CD4-positive, alpha-beta T cell (primary cell): ENCODE measurements around the gene ERN2. TPM values are rescaled to one million over a fixed set of nuclear protein-coding genes. Genes with fewer than 3 reads are reported as not detected.

ENCODE experiments used
- ATAC-seq: fragments of 200-7000 bp; cut with Tn5 transposase; one replicate; pipeline ENCODE4 v1.10.0; 2022; ENCODE audit warnings: mild to moderate bottlenecking; ENCODE audit not compliant: poor library complexity
- CTCF ChIA-PET: fragments of 350-600 bp; sonication (Branson Sonifier 250); formaldehyde crosslinking; loops from one replicate; lab custom pipeline; 2021; ENCODE audit warnings: antibody characterized with exemption, inconsistent platforms; lab: Charles Lee
- POLR2A ChIA-PET: fragments of 350-600 bp; sonication (Branson Sonifier 250); formaldehyde crosslinking; loops from one replicate; lab custom pipeline; 2021; ENCODE audit warnings: antibody characterized with exemption, inconsistent platforms; lab: Charles Lee
- DNase-seq, 14 experiments: peaks; one replicate each; pipeline ENCODE4 v3.0.0-alpha.2; 2013 to 2020; ENCODE audit warnings: mixed read lengths in 2 of 14
- H3K27ac ChIP-seq, 2 donors: one replicate each; pipeline versions ENCODE4 v1.5.1 to v1.7.0; 2013; ENCODE audit warnings: low read length in 2 of 2, low read depth in 1 of 2, mild to moderate bottlenecking in 1 of 2
- H3K27me3 ChIP-seq, 2 experiments: 1 replicate in 1 of 2; 2 replicates in 1 of 2; pipeline versions ENCODE4 v1.6.1 to v1.7.0; 2013; ENCODE audit warnings: low read length in 2 of 2, control low read depth in 1 of 2, mild to moderate bottlenecking in 1 of 2, moderate library complexity in 1 of 2; ENCODE audit not compliant: insufficient read depth in 2 of 2, control insufficient read depth in 1 of 2
- H3K36me3 ChIP-seq: one replicate; pipeline ENCODE4 v1.6.1; 2013; ENCODE audit warnings: low read length, control low read depth; ENCODE audit not compliant: insufficient read depth
- H3K4me1 ChIP-seq: one replicate; pipeline ENCODE4 v1.6.1; 2013; ENCODE audit warnings: low read length, control low read depth; ENCODE audit not compliant: insufficient read depth
- H3K4me3 ChIP-seq: one replicate; pipeline ENCODE4 v1.5.1; 2013; ENCODE audit warnings: mild to moderate bottlenecking, low read length, moderate library complexity
- H3K9me3 ChIP-seq, 2 experiments: 1 replicate in 1 of 2; 2 replicates in 1 of 2; pipeline versions ENCODE4 v1.6.1 to v1.7.0; 2013; ENCODE audit warnings: low read length in 2 of 2, mild to moderate bottlenecking in 2 of 2, control low read depth in 1 of 2, moderate library complexity in 1 of 2; ENCODE audit not compliant: control insufficient read depth in 1 of 2, insufficient read depth in 1 of 2
- H3K27ac Mint-ChIP-seq: one replicate; pipeline ENCODE4 v1.8.0; 2020; ENCODE audit warnings: mixed read lengths
- H3K27me3 Mint-ChIP-seq: one replicate; pipeline ENCODE4 v1.8.0; 2021; ENCODE audit warnings: mixed read lengths
- H3K36me3 Mint-ChIP-seq: one replicate; pipeline ENCODE4 v1.8.0; 2021; ENCODE audit warnings: low read depth, mixed read lengths
- H3K4me1 Mint-ChIP-seq: one replicate; pipeline ENCODE4 v1.8.0; 2021; ENCODE audit warnings: low read depth, mixed read lengths
- H3K4me3 Mint-ChIP-seq: one replicate; pipeline ENCODE4 v1.8.0; 2020; ENCODE audit warnings: mild to moderate bottlenecking, mixed read lengths
- H3K9me3 Mint-ChIP-seq: one replicate; pipeline ENCODE4 v1.8.0; 2020; ENCODE audit warnings: mixed read lengths
- intact Hi-C, 2 experiments: fragments of 100-400 bp; cut with DNase I in 1 of 2; cut with micrococcal nuclease in 1 of 2; formaldehyde crosslinking; loops; one replicate each; pipeline versions ENCODE4 v1.15.1 to v1.9.0; 2023 to 2025; cut with DNase I, micrococcal nuclease
- polyA plus RNA-seq, 2 donors: library from polyadenylated mRNA; unstranded; fragments of 120-200 nt; gene quantifications; one replicate each; pipeline ENCODE4 v1.2.1, GENCODE V29; 2013
- total RNA-seq, 174 experiments: library from RNA in 2 of 174; stranded (reverse) in 2 of 174; gene quantifications; one replicate each; pipeline ENCODE4 v1.2.3 and lab custom pipeline; 2021 to 2026
- TF ChIP-seq, protein P1 (sequence below): fragments of 200-600 bp; IDR thresholded peaks from one replicate; pipeline ENCODE4 v1.8.0; 2022; ENCODE audit warnings: antibody characterized with exemption, mild to moderate bottlenecking

ERN2 gene
- total RNA-seq (not detected), total RNA-seq (lab: John Stamatoyannopoulos, UW) (0 to 0.16 (median 0) reads per million in 172 experiments)
- not detected for polyA plus RNA-seq (2013, experiment 1 of 2)
- polyA plus RNA-seq (2013, experiment 2 of 2), result not detected

GRCh38 chr16:23712976-23713375 lies at the start of gene ERN2:
TSS of gene ERN2 (minus strand) at chr16:23713222. CDS start at chr16:23713187, 35 bp downstream.
- H3K4me3 Mint-ChIP-seq, result no peak within 1 kb of the TSS
- Histone ChIP-seq H3K4me1 (no peaks in the 10 kb centered on the region), H3K27ac (no peak within 1 kb of the TSS), H3K9me3 (peaks cover 5 to 7% of the 10 kb centered on the region in 2 experiments), H3K36me3 (no peaks in the 10 kb centered on the region), H3K27me3 (peaks cover 32 to 36% of the 10 kb centered on the region in 2 experiments), H3K4me3 (no peak within 1 kb of the TSS)
- POLR2A ChIA-PET, result no interaction called here
- H3K36me3 Mint-ChIP-seq, result no peaks in the 10 kb centered on the region
- H3K4me1 Mint-ChIP-seq, result no peaks in the 10 kb centered on the region
- DNase-seq, result no peak
- H3K9me3 Mint-ChIP-seq, result no peaks in the 10 kb centered on the region
- no peak for ATAC-seq
- CTCF ChIA-PET, result no interaction called here
- no peak within 1 kb of the TSS for H3K27ac Mint-ChIP-seq
- intact Hi-C loops, result no loop called here
- H3K27me3 Mint-ChIP-seq, result peaks cover 63% of the 10 kb centered on the region
- TF ChIP-seq, protein P1, sequence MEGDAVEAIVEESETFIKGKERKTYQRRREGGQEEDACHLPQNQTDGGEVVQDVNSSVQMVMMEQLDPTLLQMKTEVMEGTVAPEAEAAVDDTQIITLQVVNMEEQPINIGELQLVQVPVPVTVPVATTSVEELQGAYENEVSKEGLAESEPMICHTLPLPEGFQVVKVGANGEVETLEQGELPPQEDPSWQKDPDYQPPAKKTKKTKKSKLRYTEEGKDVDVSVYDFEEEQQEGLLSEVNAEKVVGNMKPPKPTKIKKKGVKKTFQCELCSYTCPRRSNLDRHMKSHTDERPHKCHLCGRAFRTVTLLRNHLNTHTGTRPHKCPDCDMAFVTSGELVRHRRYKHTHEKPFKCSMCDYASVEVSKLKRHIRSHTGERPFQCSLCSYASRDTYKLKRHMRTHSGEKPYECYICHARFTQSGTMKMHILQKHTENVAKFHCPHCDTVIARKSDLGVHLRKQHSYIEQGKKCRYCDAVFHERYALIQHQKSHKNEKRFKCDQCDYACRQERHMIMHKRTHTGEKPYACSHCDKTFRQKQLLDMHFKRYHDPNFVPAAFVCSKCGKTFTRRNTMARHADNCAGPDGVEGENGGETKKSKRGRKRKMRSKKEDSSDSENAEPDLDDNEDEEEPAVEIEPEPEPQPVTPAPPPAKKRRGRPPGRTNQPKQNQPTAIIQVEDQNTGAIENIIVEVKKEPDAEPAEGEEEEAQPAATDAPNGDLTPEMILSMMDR, result no peak

DNA sequence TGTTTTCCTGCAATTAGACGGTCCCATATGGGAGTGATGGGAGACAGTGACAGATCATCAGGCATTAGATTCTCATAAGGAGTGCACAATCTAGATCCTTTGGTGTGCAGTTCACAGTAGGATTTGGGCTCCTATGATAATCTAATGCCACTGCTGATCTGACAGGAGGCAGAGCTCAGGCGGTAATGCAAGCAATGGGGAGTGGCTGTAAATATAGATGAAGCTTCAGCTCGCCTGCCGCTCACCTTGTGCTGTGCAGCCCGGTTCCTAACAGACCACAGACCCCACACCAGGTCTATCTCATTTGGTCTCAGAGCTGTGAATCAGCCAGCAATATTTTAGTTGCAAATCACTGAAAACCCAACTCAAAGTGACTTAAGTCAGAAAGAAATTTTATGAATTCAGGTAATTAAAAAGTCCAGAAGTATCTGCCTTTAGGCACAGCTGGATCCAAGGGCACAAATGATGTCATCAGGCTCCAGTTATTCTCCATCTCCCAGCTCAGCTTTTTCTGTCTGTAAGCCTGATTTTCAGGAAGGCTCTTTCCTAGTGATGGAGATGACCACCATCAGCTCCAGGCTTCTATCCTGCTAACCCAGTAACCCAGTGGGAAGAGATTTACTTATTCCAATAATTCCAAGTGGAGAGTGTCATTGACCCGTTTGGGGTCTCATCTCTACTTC lies 45.1 kb upstream of the ERN2 start:
- Mint-ChIP-seq H3K36me3 (no peaks in the 10 kb centered on the region), H3K27ac (no peak overlapping the region), H3K4me1 (no peaks in the 10 kb centered on the region), H3K4me3 (no peak overlapping the region), H3K9me3 (no peaks in the 10 kb centered on the region), H3K27me3 (peaks cover 72% of the 10 kb centered on the region)
- POLR2A ChIA-PET, result no interaction called here
- H3K4me1 ChIP-seq, result peaks cover 13% of the 10 kb centered on the region
- H3K9me3 ChIP-seq, result peaks cover 0 to 17% of the 10 kb centered on the region in 2 experiments
- no peak overlapping the region for H3K27ac ChIP-seq
- DNase-seq (no peak), ATAC-seq (no peak)
- CTCF ChIA-PET, result no interaction called here
- TF ChIP-seq, protein P1, result no peak
- H3K36me3 ChIP-seq, result no peaks in the 10 kb centered on the region
- H3K27me3 ChIP-seq, result peaks cover 28 to 55% of the 10 kb centered on the region in 2 experiments
- no peak overlapping the region for H3K4me3 ChIP-seq
- intact Hi-C loops, result no loop called here

GRCh38 chr16:23757116-23757515 lies 44.1 kb upstream of the ERN2 start:
- no peaks in the 10 kb centered on the region for H3K36me3 Mint-ChIP-seq
- ATAC-seq (no peak), DNase-seq (no peak)
- Histone ChIP-seq H3K27me3 (peaks cover 34 to 55% of the 10 kb centered on the region in 2 experiments), H3K27ac (no peak overlapping the region), H3K4me1 (peaks cover 13% of the 10 kb centered on the region), H3K4me3 (no peak overlapping the region), H3K9me3 (peaks cover 0 to 17% of the 10 kb centered on the region in 2 experiments), H3K36me3 (no peaks in the 10 kb centered on the region)
- H3K27me3 Mint-ChIP-seq, result peaks cover 76% of the 10 kb centered on the region
- intact Hi-C loops, result no loop called here
- ChIA-PET POLR2A (no interaction called here), CTCF (no interaction called here)
- no peaks in the 10 kb centered on the region for H3K4me1 Mint-ChIP-seq
- H3K9me3 Mint-ChIP-seq, result no peaks in the 10 kb centered on the region
- H3K27ac Mint-ChIP-seq, result no peak overlapping the region
- H3K4me3 Mint-ChIP-seq, result no peak overlapping the region
- TF ChIP-seq, protein P1, result no peak
